Measurements from ENCODE around the gene LZIC.

GRCh38 chr1:9891207-9891606 lies 52.0 kb downstream of the LZIC start:
- TF ChIP-seq CTCF (conservative IDR thresholded peaks at IDR 0.05; ENCODE audit: low read length), result no peak
- TF ChIP-seq EZH2phosphoT487 (IDR thresholded peaks at IDR 0.05; ENCODE audit: borderline replicate concordance), result no peak
